ENCODE results near the gene HAND2. TPM values are rescaled to one million over a fixed set of nuclear protein-coding genes. Genes with fewer than 3 reads are reported as not detected.
A peak's percentile ranks its signal among the peaks of the same experiment; 100 is the strongest.

Gene HAND2
- total RNA-seq, 2 donors from 2014 or later: 86.3 to 108 TPM

- Histone ChIP-seq H3K27me3 (no peaks in the 10 kb centered on the region), H3K4me3 (peak overlapping the region; percentile 46 to 49), H3K4me1 (peaks cover 0 to 45% of the 10 kb centered on the region in 2 donors)
These were observed 10.6 kb downstream of the HAND2 start for GRCh38 chr4:173519111-173520101.

GRCh38 chr4:173518425-173519102, 11.5 kb downstream of the HAND2 start:
- Histone ChIP-seq H3K4me1 (peaks cover 0 to 44% of the 10 kb centered on the region in 2 donors), H3K9me3 (no peaks in the 10 kb centered on the region), H3K27ac (peak overlapping the region; percentile 94 to 97), H3K27me3 (no peaks in the 10 kb centered on the region), H3K36me3 (no peaks in the 10 kb centered on the region), H3K4me3 (peak overlapping the region; percentile 46 to 49)
- TF ChIP-seq CTCF (IDR thresholded peaks at IDR 0.05): no peak
- DNase-seq (ENCODE audit: low spot score): no peak

More at GRCh38 chr4:173519111-173520101, 10.6 kb downstream of the HAND2 start:
- peak overlapping the region; percentile 94 to 97 for H3K27ac ChIP-seq
- no peak for DNase-seq (ENCODE audit: low spot score)
- H3K9me3 ChIP-seq: no peaks in the 10 kb centered on the region
- TF ChIP-seq CTCF (IDR thresholded peaks at IDR 0.05): no peak
- no peaks in the 10 kb centered on the region for H3K36me3 ChIP-seq

DNA sequence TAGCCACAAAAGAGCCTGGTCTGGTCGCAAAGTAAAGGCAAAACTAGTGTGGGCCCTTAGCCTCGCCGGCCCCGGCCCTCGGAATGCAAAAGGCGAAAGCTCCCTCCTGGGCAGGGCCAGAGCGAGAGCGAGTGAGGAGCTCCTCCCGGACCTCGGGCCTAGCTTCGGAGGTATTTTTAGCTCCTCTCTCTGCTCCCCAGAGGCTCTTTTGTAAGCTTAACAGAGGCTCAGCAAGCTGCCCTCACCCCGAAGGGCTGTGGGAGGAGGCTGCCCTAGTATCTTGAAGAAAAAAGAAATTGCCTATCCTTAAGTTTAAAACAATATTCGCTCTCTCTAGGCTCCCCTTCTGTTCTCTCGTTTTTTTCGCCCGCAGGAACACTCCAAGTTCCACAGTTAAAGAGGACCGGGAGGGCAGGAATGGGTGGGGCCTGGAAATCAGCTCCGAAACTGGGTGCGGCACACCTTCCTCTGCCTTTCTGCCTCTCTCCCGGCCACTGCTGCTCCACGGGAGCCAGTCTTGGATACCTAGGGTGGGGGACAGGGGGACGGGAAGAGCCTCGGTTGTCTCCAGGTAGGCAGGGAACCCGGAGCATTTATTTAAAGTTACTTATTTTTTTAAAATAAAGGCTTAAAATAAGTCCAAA, 12.1 kb downstream of the HAND2 start:
- Histone ChIP-seq H3K27ac (peak overlapping the region; percentile 94 to 97), H3K9me3 (no peaks in the 10 kb centered on the region), H3K4me1 (peaks cover 0 to 37% of the 10 kb centered on the region in 2 donors), H3K36me3 (no peaks in the 10 kb centered on the region), H3K4me3 (peak overlapping the region; percentile 46 to 49), H3K27me3 (no peaks in the 10 kb centered on the region)
- no peak for TF ChIP-seq CTCF (IDR thresholded peaks at IDR 0.05)
- DNase-seq (ENCODE audit: low spot score): no peak

- Histone ChIP-seq H3K27ac (peak overlapping the region; percentile 94 to 97), H3K27me3 (no peaks in the 10 kb centered on the region), H3K36me3 (no peaks in the 10 kb centered on the region), H3K4me3 (peak overlapping the region; percentile 46 to 49), H3K9me3 (no peaks in the 10 kb centered on the region), H3K4me1 (peaks cover 0 to 33% of the 10 kb centered on the region in 2 donors)
- no peak for DNase-seq (ENCODE audit: low spot score)
- no peak for TF ChIP-seq CTCF (IDR thresholded peaks at IDR 0.05)
These were observed 13.2 kb downstream of the HAND2 start for GRCh38 chr4:173516621-173517524.

GRCh38 chr4:173515458-173515857, 14.6 kb downstream of the HAND2 start:
- Histone ChIP-seq H3K36me3 (no peaks in the 10 kb centered on the region), H3K9me3 (no peaks in the 10 kb centered on the region), H3K27ac (peak overlapping the region in 1 of 2 donors; percentile 97), H3K27me3 (no peaks in the 10 kb centered on the region), H3K4me1 (peaks cover 0 to 28% of the 10 kb centered on the region in 2 donors), H3K4me3 (no peak overlapping the region)
- no peak for TF ChIP-seq CTCF (IDR thresholded peaks at IDR 0.05)
- no peak for DNase-seq (ENCODE audit: low spot score)
